ENCODE results near the gene HHAT. TPM values are rescaled to one million over a fixed set of nuclear protein-coding genes. Genes with fewer than 3 reads are reported as not detected.

The HHAT gene
- total RNA-seq, 2 donors from 2014 or later: 4.5 to 4.6 TPM

DNA sequence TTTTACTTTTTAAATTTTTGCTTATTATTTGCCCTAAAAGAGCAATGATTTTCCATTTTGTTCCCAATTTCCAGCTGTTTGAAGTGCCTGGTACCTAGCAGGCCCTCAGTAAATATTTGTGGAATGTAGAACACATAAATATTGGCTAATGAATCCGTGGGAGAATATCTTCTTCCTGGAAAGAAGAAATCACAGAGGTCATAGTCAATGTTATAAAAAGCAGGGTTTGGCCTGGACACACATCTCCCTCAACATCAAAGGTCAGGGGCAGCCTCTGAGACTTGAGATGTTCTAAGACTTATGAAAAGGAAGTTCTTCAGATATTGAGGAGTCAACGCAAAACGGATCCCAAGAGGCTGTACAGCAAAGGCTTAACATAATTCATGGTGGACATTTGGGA is 358.1 kb downstream of the HHAT start:
- no peak for DNase-seq (ENCODE audit: low spot score)
- ATAC-seq (ENCODE audit: insufficient number of reproducible peaks, low FRiP score, low read depth): no peak
- Histone ChIP-seq H3K4me3 (no peak overlapping the region), H3K9me3 (no peaks in the 10 kb centered on the region), H3K36me3 (no peaks in the 10 kb centered on the region), H3K4me1 (ENCODE audit: control insufficient read depth in 1 of 2, low read depth in 2 of 2) (no peaks in the 10 kb centered on the region), H3K27ac (no peak overlapping the region), H3K27me3 (replicated peaks; ENCODE audit: insufficient read depth) (no peaks in the 10 kb centered on the region)
- TF ChIP-seq, protein P1, sequence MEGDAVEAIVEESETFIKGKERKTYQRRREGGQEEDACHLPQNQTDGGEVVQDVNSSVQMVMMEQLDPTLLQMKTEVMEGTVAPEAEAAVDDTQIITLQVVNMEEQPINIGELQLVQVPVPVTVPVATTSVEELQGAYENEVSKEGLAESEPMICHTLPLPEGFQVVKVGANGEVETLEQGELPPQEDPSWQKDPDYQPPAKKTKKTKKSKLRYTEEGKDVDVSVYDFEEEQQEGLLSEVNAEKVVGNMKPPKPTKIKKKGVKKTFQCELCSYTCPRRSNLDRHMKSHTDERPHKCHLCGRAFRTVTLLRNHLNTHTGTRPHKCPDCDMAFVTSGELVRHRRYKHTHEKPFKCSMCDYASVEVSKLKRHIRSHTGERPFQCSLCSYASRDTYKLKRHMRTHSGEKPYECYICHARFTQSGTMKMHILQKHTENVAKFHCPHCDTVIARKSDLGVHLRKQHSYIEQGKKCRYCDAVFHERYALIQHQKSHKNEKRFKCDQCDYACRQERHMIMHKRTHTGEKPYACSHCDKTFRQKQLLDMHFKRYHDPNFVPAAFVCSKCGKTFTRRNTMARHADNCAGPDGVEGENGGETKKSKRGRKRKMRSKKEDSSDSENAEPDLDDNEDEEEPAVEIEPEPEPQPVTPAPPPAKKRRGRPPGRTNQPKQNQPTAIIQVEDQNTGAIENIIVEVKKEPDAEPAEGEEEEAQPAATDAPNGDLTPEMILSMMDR (IDR thresholded peaks at IDR 0.05): no peak

DNA sequence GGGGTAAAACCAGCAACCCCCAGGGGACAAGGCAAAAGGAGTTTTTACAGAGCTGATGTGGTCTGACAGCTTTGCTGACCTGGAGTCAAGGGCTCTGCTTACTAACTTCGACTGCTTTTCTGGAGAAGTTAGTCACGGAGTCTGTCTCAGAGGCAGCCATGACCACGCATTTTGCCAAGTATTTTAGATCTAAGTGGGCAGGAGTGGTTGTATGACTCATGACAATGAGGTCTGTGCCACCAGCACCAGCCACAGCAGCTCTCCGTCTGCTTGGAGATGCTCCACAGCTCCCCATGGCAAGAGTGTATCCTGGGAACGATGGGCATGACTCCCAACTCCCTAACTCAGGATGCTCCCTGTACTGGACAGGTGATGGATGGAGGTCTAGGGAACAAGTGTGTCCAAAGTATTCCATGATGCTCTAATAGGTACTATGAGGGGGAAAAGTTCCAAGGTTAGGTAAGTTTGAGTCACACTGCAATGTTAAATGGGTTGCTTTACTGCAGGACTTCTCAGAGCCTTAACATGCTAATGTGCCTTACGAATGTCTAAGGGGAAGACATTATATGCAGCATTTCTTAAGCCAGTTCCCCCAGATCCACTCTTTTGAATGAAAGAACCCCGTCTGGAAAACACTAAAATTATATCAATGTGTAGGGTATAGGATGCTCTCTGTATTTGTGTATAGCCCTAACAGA is 359.0 kb downstream of the HHAT start:
- ATAC-seq (ENCODE audit: insufficient number of reproducible peaks, low FRiP score, low read depth): no peak
- Histone ChIP-seq H3K27ac (no peak overlapping the region), H3K4me3 (no peak overlapping the region), H3K36me3 (no peaks in the 10 kb centered on the region), H3K9me3 (no peaks in the 10 kb centered on the region), H3K4me1 (ENCODE audit: control insufficient read depth in 1 of 2, low read depth in 2 of 2) (no peaks in the 10 kb centered on the region), H3K27me3 (replicated peaks; ENCODE audit: insufficient read depth) (no peaks in the 10 kb centered on the region)
- TF ChIP-seq, protein P1 (IDR thresholded peaks at IDR 0.05): no peak
- no peak for DNase-seq (ENCODE audit: low spot score)

DNA sequence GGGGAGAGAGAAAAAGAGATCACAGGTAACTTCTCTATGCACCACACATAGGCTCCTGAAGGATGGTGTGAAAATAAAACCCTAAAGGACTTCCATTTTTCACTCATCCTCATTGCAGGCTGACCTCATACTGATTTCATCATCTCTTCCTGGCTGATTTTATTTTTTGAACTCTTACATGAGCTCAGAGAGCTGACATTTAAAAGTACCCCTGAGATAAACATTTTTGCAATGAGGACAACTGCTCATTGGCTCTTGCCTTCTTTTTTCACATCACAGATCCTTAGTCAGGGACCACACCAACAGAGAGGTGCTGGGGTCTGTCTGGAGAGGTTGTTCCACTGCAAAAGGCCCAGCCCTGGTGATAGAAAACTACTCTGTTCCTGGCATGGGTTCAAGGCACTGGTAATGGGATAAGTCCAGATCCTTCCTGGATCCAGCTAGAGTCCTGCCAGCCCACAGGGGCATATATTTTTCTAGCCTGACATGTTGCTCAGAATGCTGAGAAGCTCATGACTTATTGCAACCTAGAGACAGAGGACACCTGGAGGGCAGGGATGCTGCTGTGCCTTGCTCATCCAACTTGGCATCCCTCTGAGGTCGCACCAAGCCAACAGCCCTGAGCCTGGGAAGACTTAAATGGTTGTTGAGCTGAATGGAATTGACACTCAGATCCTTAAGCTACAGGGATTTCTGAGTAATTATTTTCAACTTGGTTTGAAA is 360.0 kb downstream of the HHAT start:
- Histone ChIP-seq H3K36me3 (no peaks in the 10 kb centered on the region), H3K27me3 (replicated peaks; ENCODE audit: insufficient read depth) (no peaks in the 10 kb centered on the region), H3K4me1 (ENCODE audit: control insufficient read depth in 1 of 2, low read depth in 2 of 2) (no peaks in the 10 kb centered on the region), H3K4me3 (no peak overlapping the region), H3K9me3 (no peaks in the 10 kb centered on the region), H3K27ac (no peak overlapping the region)
- DNase-seq (ENCODE audit: low spot score) (no peak), ATAC-seq (ENCODE audit: insufficient number of reproducible peaks, low FRiP score, low read depth) (no peak)
- TF ChIP-seq, protein P1 (IDR thresholded peaks at IDR 0.05): no peak

DNA sequence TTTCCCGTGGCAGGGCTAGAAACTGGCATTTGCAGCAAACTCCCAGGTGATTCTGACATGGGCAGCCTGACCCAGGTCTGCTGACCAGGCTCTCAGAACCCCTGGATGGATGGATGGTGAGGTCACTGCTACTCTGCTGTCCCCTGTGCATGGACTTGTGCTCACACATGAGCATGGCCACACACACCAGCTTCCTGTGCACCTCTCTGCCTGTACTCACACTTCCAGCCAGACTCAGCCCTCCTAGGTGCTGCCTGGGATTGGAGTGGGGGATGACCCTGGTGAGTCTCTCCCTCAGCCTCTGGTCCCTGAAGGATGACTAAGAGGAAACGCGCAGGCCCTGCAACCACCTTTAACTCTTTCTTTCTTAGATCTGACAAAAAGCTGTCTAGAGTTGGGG is 361.1 kb downstream of the HHAT start:
- no peak for ATAC-seq (ENCODE audit: insufficient number of reproducible peaks, low FRiP score, low read depth)
- Histone ChIP-seq H3K9me3 (no peaks in the 10 kb centered on the region), H3K27me3 (replicated peaks; ENCODE audit: insufficient read depth) (no peaks in the 10 kb centered on the region), H3K27ac (no peak overlapping the region), H3K4me3 (no peak overlapping the region), H3K36me3 (no peaks in the 10 kb centered on the region), H3K4me1 (ENCODE audit: control insufficient read depth in 1 of 2, low read depth in 2 of 2) (no peaks in the 10 kb centered on the region)
- TF ChIP-seq, protein P1 (IDR thresholded peaks at IDR 0.05): no peak
- no peak for DNase-seq (ENCODE audit: low spot score)

DNA sequence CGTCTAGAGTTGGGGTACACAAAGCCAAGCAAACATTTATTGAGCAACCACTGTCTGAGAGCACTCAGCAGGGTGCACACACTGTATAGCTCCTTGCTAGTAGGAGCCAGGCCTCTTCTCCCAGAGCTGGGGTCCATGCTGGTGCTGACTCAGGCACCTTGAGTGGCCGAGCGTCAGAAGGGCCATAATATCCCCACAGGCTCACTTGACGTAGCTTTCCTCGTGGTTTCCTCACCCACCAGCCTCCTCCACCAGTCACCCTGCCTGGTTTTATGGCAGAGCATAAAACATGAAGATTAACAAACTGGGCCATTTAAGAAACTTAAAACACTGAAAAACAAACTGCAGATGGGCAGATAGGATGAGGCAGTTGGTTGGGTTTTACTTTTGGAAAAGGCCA is 361.5 kb downstream of the HHAT start:
- no peaks in the 10 kb centered on the region for H3K4me1 ChIP-seq (ENCODE audit: control insufficient read depth in 1 of 2, low read depth in 2 of 2)
- TF ChIP-seq, protein P1 (IDR thresholded peaks at IDR 0.05): no peak
- ATAC-seq (ENCODE audit: insufficient number of reproducible peaks, low FRiP score, low read depth): no peak

More for the DNA sequence above, 361.5 kb downstream of the HHAT start:
- H3K36me3 ChIP-seq: no peaks in the 10 kb centered on the region
- H3K27ac ChIP-seq: no peak overlapping the region
- no peak for DNase-seq (ENCODE audit: low spot score)
- H3K27me3 ChIP-seq (replicated peaks; ENCODE audit: insufficient read depth): no peaks in the 10 kb centered on the region
- H3K9me3 ChIP-seq: no peaks in the 10 kb centered on the region
- no peak overlapping the region for H3K4me3 ChIP-seq

Measured in thoracic aorta (tissue), 2 donors.